Uterus (tissue), 2 donors: ENCODE measurements around the gene DRG2.

Experiments
- CTCF ChIP-seq, 4 experiments: fragments of 200-600 bp in 2 of 4; fragments of 450-650 bp in 2 of 4; sonication (generic) in 2 of 4; IDR thresholded peaks; one replicate each; pipeline ENCODE4 v1.5.1; 2016 to 2019; ENCODE audit warnings: antibody characterized with exemption in 4 of 4, mild to moderate bottlenecking in 2 of 4, moderate library complexity in 1 of 4
- POLR2A ChIP-seq, 2 donors: fragments of 450-650 bp; IDR thresholded peaks; one replicate each; pipeline ENCODE4 v1.6.1; 2016; ENCODE audit warnings: antibody characterized with exemption in 2 of 2, mild to moderate bottlenecking in 1 of 2, moderate library complexity in 1 of 2

- no peak for TF ChIP-seq POLR2A (IDR thresholded peaks at IDR 0.05)
- no peak for TF ChIP-seq CTCF (IDR thresholded peaks at IDR 0.05)
These were observed 28.5 kb upstream of the DRG2 start for GRCh38 chr17:18059283-18059682.
